Stimulated activated CD8-positive, alpha-beta memory T cell treated with anti-CD3 and anti-CD28 coated beads, Interleukin-15, amount 100 ng/mL, for 1 hour (primary cell): ENCODE measurements around the gene PEDS1.
"Not testable (repeated sequence)": the region's sequence is repeated elsewhere in the genome, so short reads cannot be mapped to it uniquely, and the experiment has no call there.

Experiments used
- DNase-seq: peaks from one replicate; pipeline ENCODE4 v3.0.0-alpha.2; 2020; ENCODE audit warnings: low read depth

PEDS1 gene

DNA sequence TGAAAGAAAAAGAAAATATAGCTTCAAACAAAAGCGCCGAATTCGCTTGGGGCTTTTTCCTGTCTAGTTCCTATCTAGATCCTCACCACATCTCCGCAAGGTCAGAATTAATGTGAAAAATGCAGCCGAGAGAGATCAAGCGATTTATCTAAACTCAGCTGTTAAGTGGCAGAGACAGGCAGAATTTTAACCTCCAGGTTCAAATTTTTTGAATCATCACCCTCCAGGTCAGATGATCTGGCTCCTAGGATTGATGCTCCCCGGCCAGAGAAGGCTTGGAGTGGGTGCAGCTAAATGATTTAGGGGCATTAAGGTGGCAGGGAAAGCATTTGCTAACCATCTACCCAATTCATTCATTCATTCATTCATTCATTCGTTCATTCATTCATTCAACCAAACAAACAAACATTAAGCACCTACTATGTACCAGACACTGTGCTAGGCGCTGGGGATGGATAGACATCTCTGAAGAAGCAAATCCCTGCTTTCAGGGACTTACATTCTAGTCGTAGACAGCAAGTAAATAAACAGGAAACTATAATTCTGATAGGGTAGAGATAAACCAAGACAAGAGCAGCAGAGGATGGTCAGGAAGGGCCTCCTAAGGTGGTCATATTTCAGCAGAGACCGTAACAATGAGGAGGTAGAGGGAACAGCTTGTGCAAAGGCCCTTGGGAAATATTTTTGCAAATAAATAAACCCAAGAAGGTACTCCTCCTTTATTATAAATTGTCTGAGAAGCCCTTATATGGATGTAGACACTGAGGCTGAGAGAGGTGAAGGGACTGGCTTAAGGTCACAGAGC, 39.9 kb downstream of the PEDS1 start:
- DNase-seq, result no peak

GRCh38 chr20:50112512-50113419, 40.8 kb downstream of the PEDS1 start, which contains the start of gene UBE2V1:
UBE2V1 (minus strand) TSS chr20:50113150; CDS start chr20:50113128, 22 bp downstream.
- peak; percentile 76 for DNase-seq

DNA sequence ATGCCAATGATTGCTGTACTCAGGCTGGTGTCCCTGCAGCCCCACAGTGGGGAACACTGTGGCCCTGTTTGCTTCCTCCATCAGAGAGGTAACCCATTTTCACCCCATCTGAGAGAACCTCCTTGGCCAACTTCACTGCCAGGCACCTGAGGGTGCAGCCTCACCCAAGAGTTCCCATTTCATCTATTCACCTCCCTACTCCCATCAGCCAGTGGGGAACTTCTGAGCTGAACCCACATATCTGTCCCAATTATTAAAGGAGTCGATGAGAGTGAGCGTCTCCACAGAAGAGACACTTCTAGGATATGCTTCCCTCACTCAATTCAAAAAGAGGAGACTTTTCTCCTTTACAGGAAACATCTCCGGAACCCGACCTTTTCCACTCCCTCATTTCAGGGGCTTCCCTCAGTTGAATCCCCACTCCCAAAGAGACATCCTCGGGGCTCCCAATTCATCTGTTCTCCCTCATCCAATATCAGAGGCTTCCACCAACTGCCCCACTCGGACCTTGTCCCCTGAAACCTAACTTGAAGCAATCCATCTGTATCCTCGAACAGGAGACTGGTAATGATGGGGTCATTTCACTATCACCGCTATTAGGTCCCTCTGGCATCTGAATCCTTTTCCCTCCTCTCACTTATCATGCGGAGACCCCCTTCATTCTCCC, 41.6 kb downstream of the PEDS1 start:
- no peak for DNase-seq

GRCh38 chr20:50111120-50111828, 42.2 kb downstream of the PEDS1 start:
- no peak for DNase-seq

GRCh38 chr20:50110141-50111047, 43.1 kb downstream of the PEDS1 start:
- DNase-seq, result peak; percentile 16

- no peak for DNase-seq
These were observed 44.8 kb downstream of the PEDS1 start for GRCh38 chr20:50108556-50109235.

GRCh38 chr20:50107796-50108331, 45.7 kb downstream of the PEDS1 start:
- DNase-seq, result no peak

DNA sequence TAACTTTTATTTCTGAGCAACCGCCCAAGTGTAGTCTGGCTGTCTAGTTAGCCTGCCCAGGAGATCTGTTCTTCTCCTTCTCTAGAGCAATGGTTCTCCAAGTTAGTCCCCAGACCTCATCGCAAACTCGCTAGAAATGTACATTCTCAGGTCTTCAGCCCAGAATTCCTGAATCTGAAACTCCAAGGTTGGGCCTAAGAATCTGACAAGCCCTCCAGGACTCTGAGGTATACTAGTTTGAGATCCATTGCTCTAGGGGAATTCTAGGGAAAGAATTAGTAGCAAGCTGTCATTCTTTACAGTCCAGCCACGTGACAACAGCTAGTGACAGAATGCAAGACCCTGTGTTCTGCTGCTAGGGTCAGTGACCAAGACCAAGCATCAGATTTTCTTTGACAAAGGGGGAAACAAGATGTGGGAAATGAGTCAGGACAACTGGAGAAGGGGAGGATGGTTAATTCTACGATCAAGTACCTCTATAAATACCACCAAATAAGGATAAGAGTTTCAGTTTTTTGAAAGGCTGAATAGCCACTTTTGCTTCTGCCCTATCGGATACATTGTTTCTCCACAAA, 46.4 kb downstream of the PEDS1 start:
- no peak for DNase-seq

- not testable (repeated sequence) for DNase-seq
These were observed 46.9 kb downstream of the PEDS1 start for GRCh38 chr20:50106669-50107068.
